22Rv1 (cell line): Measurements from ENCODE around the gene DYNLT2B.

ENCODE experiments used
- CTCF ChIP-seq: fragments of 450-650 bp; IDR thresholded peaks from 2 replicates; pipeline ENCODE4 v1.5.1; 2017; ENCODE audit warnings: mild to moderate bottlenecking
- ZFX ChIP-seq: fragments of 450-650 bp; IDR thresholded peaks from 2 replicates; pipeline ENCODE4 v1.6.1; 2017; ENCODE audit warnings: antibody characterized with exemption, borderline replicate concordance

- no peak for TF ChIP-seq CTCF
- no peak for TF ChIP-seq ZFX
Measured at GRCh38 chr3:196246612-196247308, 71.3 kb downstream of the DYNLT2B start.
